Measurements from ENCODE around the gene ARSG.

DNA sequence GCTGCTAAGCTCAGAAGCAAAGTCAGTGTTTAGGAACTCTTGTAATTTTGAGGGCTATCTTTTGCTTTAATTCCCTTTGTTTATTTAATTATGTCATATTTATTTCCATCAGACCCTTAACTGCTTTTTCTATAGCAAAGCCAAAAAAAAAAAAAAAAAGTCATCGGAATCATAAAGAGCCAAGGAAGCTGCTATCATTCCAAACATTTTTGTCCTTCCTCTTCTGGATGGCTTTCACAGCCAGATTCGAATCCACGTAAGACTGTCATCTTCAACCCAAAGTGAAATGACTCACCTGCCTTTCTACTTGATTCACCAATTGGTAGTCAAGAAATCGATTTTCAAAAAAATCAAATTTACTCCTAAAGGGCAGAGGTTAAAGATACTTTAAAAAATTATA lies 127.6 kb downstream of the ARSG start:
- TF ChIP-seq, protein P1, sequence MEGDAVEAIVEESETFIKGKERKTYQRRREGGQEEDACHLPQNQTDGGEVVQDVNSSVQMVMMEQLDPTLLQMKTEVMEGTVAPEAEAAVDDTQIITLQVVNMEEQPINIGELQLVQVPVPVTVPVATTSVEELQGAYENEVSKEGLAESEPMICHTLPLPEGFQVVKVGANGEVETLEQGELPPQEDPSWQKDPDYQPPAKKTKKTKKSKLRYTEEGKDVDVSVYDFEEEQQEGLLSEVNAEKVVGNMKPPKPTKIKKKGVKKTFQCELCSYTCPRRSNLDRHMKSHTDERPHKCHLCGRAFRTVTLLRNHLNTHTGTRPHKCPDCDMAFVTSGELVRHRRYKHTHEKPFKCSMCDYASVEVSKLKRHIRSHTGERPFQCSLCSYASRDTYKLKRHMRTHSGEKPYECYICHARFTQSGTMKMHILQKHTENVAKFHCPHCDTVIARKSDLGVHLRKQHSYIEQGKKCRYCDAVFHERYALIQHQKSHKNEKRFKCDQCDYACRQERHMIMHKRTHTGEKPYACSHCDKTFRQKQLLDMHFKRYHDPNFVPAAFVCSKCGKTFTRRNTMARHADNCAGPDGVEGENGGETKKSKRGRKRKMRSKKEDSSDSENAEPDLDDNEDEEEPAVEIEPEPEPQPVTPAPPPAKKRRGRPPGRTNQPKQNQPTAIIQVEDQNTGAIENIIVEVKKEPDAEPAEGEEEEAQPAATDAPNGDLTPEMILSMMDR (IDR thresholded peaks at IDR 0.05), result no peak
- no peak for TF ChIP-seq EZH2 (IDR thresholded peaks at IDR 0.05)
